OCI-LY1 (cell line): ENCODE data around the gene UBAP2L.

ENCODE experiments used
- H2AFZ ChIP-seq: fragments of 200-600 bp; sonication (generic), shearing (Covaris generic); 2 replicates; pipeline ENCODE4 v1.6.0; 2014; ENCODE audit warnings: antibody characterized with exemption, mild to moderate bottlenecking, low read length
- H3F3A ChIP-seq: fragments of 200-600 bp; sonication (generic), shearing (Covaris generic); 2 replicates; pipeline ENCODE4 v1.6.0; 2014; ENCODE audit warnings: mild to moderate bottlenecking, antibody characterized with exemption, low read length, moderate library complexity; ENCODE audit not compliant: insufficient read depth
- H3K27ac ChIP-seq: fragments of 200-600 bp; sonication (generic); 2 replicates; pipeline ENCODE4 v1.5.1; 2014; ENCODE audit warnings: low read length, mixed run types, mild to moderate bottlenecking, low read depth; ENCODE audit not compliant: poor library complexity, severe bottlenecking
- H3K27me3 ChIP-seq: fragments of 200-600 bp; sonication (generic); 2 replicates; pipeline ENCODE4 v1.6.0; 2014; ENCODE audit warnings: antibody characterized with exemption, mild to moderate bottlenecking, low read length, moderate library complexity; ENCODE audit not compliant: insufficient read depth
- H3K36me3 ChIP-seq: fragments of 200-600 bp; sonication (generic); 2 replicates; pipeline ENCODE4 v1.6.1; 2014; ENCODE audit warnings: mild to moderate bottlenecking, antibody characterized with exemption, low read length, moderate library complexity, mixed read lengths; ENCODE audit not compliant: insufficient read depth
- H3K4me1 ChIP-seq: fragments of 200-600 bp; sonication (generic); 2 replicates; pipeline ENCODE4 v1.5.1; 2014; ENCODE audit warnings: mild to moderate bottlenecking, low read length, moderate library complexity; ENCODE audit not compliant: insufficient read depth, severe bottlenecking
- H3K4me2 ChIP-seq: fragments of 200-600 bp; sonication (generic), shearing (Covaris generic); 2 replicates; pipeline ENCODE4 v1.6.1; 2014; ENCODE audit warnings: low read length
- H3K4me3 ChIP-seq: fragments of 200-600 bp; sonication (generic); 2 replicates; pipeline ENCODE4 v1.5.1; 2014; ENCODE audit warnings: low read length, low read depth, mild to moderate bottlenecking, mixed read lengths; ENCODE audit not compliant: poor library complexity, severe bottlenecking
- H3K79me2 ChIP-seq: fragments of 200-600 bp; shearing (Covaris generic); 2 replicates; pipeline ENCODE4 v1.6.1; 2016; ENCODE audit warnings: mixed run types, low read length, mixed read lengths; ENCODE audit not compliant: insufficient read depth
- H3K9ac ChIP-seq: fragments of 200-600 bp; sonication (generic), shearing (Covaris generic); 2 replicates; pipeline ENCODE4 v1.6.1; 2014; ENCODE audit warnings: mild to moderate bottlenecking, low read length, mixed read lengths
- H3K9me2 ChIP-seq: fragments of 200-600 bp; sonication (generic), shearing (Covaris generic); 2 replicates; pipeline ENCODE4 v1.6.1; 2014; ENCODE audit warnings: low read depth, mild to moderate bottlenecking, low read length, mixed read lengths
- H3K9me3 ChIP-seq: fragments of 200-600 bp; shearing (Covaris generic); 2 replicates; pipeline ENCODE4 v1.6.1; 2014; ENCODE audit warnings: low read length, mixed read lengths
- H4K20me1 ChIP-seq: fragments of 200-600 bp; sonication (generic), shearing (Covaris generic); 2 replicates; pipeline ENCODE4 v1.6.0; 2016; ENCODE audit warnings: mild to moderate bottlenecking, low read length; ENCODE audit not compliant: insufficient read depth
- CTCF ChIP-seq: fragments of 200-600 bp; sonication (generic), shearing (Covaris generic); IDR thresholded peaks from 2 replicates; pipeline ENCODE4 v1.5.1; 2017; ENCODE audit warnings: mild to moderate bottlenecking, antibody characterized with exemption, low read length, moderate library complexity, mixed read lengths
- EZH2 ChIP-seq: fragments of 200-600 bp; sonication (generic), shearing (Covaris generic); IDR thresholded peaks from 2 replicates; pipeline ENCODE4 v1.8.0; 2017; ENCODE audit warnings: borderline replicate concordance, mixed run types, mild to moderate bottlenecking, antibody characterized with exemption, low read length, moderate library complexity, mixed read lengths

The UBAP2L gene

GRCh38 chr1:154265586-154265985, 44.8 kb downstream of the UBAP2L start:
- Histone ChIP-seq H2AFZ (no peak overlapping the region), H4K20me1 (no peaks in the 10 kb centered on the region), H3K27me3 (no peaks in the 10 kb centered on the region), H3K36me3 (peaks cover 90% of the 10 kb centered on the region), H3K27ac (no peak overlapping the region), H3K4me2 (no peak overlapping the region), H3K9me2 (no peaks in the 10 kb centered on the region), H3K4me3 (no peak overlapping the region), H3F3A (no peaks in the 10 kb centered on the region), H3K9ac (no peak overlapping the region), H3K79me2 (no peaks in the 10 kb centered on the region), H3K9me3 (no peaks in the 10 kb centered on the region), H3K4me1 (no peaks in the 10 kb centered on the region)
- TF ChIP-seq EZH2: no peak
- TF ChIP-seq CTCF: no peak

- H3K79me2 ChIP-seq: peaks cover 5% of the 10 kb centered on the region; the same call in 1 of the 2 replicates
- peak overlapping the region; percentile 13 for H3K27ac ChIP-seq
- H3K9me3 ChIP-seq: no peaks in the 10 kb centered on the region
- peaks cover 15% of the 10 kb centered on the region for H3K4me1 ChIP-seq
- no peak for TF ChIP-seq EZH2
- TF ChIP-seq CTCF: no peak
- no peaks in the 10 kb centered on the region for H3K9me2 ChIP-seq
- H3K4me3 ChIP-seq: no peak overlapping the region
- H3K27me3 ChIP-seq: no peaks in the 10 kb centered on the region
- no peak overlapping the region for H3K9ac ChIP-seq
- no peaks in the 10 kb centered on the region for H4K20me1 ChIP-seq
- no peak overlapping the region for H2AFZ ChIP-seq
- H3K36me3 ChIP-seq: peaks cover 53% of the 10 kb centered on the region
- no peaks in the 10 kb centered on the region for H3F3A ChIP-seq
- H3K4me2 ChIP-seq: no peak overlapping the region
Measured at GRCh38 chr1:154270833-154271232, 50.1 kb downstream of the UBAP2L start.

- Histone ChIP-seq H3K27me3 (no peaks in the 10 kb centered on the region), H3K4me1 (peaks cover 15% of the 10 kb centered on the region), H3F3A (no peaks in the 10 kb centered on the region), H3K4me3 (peak within 1 kb of the TSS; percentile 86), H3K9ac (peak within 1 kb of the TSS; percentile 88), H3K79me2 (peaks cover 5% of the 10 kb centered on the region; the same call in 1 of the 2 replicates), H4K20me1 (no peaks in the 10 kb centered on the region), H3K9me2 (no peaks in the 10 kb centered on the region), H3K36me3 (peaks cover 38% of the 10 kb centered on the region), H3K4me2 (peak within 1 kb of the TSS; percentile 80), H3K9me3 (no peaks in the 10 kb centered on the region), H3K27ac (peak within 1 kb of the TSS; percentile 64), H2AFZ (no peak within 1 kb of the TSS; the same call in 1 of the 2 replicates)
- TF ChIP-seq CTCF: peak; percentile 85
- TF ChIP-seq EZH2: no peak
Measured at GRCh38 chr1:154272217-154272998, 51.7 kb downstream of the UBAP2L start, which contains the start of gene HAX1. HAX1 (plus strand) TSS chr1:154272629; CDS start chr1:154272724, 95 bp downstream.
